Measurements from ENCODE around the gene BBS9. TPM values are rescaled to one million over a fixed set of nuclear protein-coding genes. Genes with fewer than 3 reads are reported as not detected.

Gene BBS9
- total and polyA plus RNA-seq, 2 experiments from 2014 or later = 27.2 to 66.1 TPM

DNA sequence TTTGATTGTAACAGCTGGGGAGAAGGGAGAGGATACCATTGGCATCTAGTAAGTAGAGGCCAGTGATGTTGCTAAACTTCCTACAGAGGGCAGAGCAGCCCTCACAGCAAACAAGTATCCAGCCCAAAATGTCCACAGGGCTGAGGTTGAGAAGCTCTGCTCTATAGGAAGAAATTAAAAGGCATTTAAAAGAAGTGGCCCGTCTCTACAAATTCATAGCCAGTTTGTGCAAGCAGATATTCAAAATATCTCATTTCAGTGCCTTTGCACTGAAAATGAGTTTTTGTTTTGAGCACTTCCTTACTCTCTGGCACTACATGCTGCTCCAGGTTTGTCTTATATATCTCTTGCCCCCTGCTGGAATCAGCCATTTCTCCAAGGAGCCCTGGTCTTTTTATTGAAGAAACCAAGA is 330.0 kb downstream of the BBS9 start:
- H3K9me2 ChIP-seq (ENCODE audit: insufficient read depth) = no peaks in the 10 kb centered on the region
- H3F3A ChIP-seq (replicated peaks; ENCODE audit: low read depth) = no peaks in the 10 kb centered on the region
- no peaks in the 10 kb centered on the region for H3K27me3 ChIP-seq (ENCODE audit: insufficient read depth)
- H3K27ac Mint-ChIP-seq = no peak overlapping the region
- no peaks in the 10 kb centered on the region for H3K9me3 Mint-ChIP-seq
- H3K4me2 ChIP-seq = no peak overlapping the region
- no peaks in the 10 kb centered on the region for H3K27me3 Mint-ChIP-seq (ENCODE audit: insufficient read depth, low read depth, poor library complexity)
- no peak overlapping the region for H3K4me3 ChIP-seq
- H4K20me1 ChIP-seq (replicated peaks; ENCODE audit: insufficient read depth) = no peaks in the 10 kb centered on the region
- peak; percentile 80 for DNase-seq (ENCODE audit: low spot score)
- ATAC-seq = peak; percentile 100
- H3K4me1 ChIP-seq (ENCODE audit: insufficient read depth) = no peaks in the 10 kb centered on the region
- no peaks in the 10 kb centered on the region for H3K36me3 Mint-ChIP-seq (ENCODE audit: low read depth)
- no peak overlapping the region for H3K27ac ChIP-seq (ENCODE audit: low read depth)
- H3K36me3 ChIP-seq (ENCODE audit: insufficient read depth) = no peaks in the 10 kb centered on the region
- H3K79me2 ChIP-seq (replicated peaks; ENCODE audit: insufficient read depth) = no peaks in the 10 kb centered on the region
- H2AFZ ChIP-seq = no peak overlapping the region
- no peak overlapping the region for H3K4me3 Mint-ChIP-seq
- TF ChIP-seq, protein P1, sequence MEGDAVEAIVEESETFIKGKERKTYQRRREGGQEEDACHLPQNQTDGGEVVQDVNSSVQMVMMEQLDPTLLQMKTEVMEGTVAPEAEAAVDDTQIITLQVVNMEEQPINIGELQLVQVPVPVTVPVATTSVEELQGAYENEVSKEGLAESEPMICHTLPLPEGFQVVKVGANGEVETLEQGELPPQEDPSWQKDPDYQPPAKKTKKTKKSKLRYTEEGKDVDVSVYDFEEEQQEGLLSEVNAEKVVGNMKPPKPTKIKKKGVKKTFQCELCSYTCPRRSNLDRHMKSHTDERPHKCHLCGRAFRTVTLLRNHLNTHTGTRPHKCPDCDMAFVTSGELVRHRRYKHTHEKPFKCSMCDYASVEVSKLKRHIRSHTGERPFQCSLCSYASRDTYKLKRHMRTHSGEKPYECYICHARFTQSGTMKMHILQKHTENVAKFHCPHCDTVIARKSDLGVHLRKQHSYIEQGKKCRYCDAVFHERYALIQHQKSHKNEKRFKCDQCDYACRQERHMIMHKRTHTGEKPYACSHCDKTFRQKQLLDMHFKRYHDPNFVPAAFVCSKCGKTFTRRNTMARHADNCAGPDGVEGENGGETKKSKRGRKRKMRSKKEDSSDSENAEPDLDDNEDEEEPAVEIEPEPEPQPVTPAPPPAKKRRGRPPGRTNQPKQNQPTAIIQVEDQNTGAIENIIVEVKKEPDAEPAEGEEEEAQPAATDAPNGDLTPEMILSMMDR (conservative IDR thresholded peaks at IDR 0.05; ENCODE audit: low read depth in 2 of 2) = peak; percentile 77 to 81
- TF ChIP-seq, protein P2, sequence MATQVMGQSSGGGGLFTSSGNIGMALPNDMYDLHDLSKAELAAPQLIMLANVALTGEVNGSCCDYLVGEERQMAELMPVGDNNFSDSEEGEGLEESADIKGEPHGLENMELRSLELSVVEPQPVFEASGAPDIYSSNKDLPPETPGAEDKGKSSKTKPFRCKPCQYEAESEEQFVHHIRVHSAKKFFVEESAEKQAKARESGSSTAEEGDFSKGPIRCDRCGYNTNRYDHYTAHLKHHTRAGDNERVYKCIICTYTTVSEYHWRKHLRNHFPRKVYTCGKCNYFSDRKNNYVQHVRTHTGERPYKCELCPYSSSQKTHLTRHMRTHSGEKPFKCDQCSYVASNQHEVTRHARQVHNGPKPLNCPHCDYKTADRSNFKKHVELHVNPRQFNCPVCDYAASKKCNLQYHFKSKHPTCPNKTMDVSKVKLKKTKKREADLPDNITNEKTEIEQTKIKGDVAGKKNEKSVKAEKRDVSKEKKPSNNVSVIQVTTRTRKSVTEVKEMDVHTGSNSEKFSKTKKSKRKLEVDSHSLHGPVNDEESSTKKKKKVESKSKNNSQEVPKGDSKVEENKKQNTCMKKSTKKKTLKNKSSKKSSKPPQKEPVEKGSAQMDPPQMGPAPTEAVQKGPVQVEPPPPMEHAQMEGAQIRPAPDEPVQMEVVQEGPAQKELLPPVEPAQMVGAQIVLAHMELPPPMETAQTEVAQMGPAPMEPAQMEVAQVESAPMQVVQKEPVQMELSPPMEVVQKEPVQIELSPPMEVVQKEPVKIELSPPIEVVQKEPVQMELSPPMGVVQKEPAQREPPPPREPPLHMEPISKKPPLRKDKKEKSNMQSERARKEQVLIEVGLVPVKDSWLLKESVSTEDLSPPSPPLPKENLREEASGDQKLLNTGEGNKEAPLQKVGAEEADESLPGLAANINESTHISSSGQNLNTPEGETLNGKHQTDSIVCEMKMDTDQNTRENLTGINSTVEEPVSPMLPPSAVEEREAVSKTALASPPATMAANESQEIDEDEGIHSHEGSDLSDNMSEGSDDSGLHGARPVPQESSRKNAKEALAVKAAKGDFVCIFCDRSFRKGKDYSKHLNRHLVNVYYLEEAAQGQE (IDR thresholded peaks at IDR 0.05; ENCODE audit: unreplicated experiment) = no peak
- H3K4me1 Mint-ChIP-seq = no peaks in the 10 kb centered on the region

DNA sequence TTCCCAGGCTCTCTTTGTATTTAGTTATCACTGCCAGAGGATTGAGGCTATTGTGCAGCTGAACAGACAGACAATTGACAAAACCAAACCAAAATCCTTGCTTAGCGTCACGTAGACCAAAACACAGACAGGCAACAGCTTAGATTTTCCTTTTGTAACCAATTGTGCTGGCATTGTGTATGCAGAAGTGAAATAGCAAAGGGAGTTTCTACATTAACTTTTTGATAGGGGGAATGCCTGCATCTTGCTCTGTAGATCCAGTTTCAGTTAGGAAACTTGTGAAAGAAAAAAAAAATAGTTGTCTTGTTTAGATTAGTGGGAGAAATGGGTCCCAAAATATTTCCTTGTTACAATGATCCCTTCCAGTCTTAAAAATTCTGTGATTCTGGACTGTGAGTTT is 333.8 kb downstream of the BBS9 start:
- no peaks in the 10 kb centered on the region; the same call in 1 of the 2 replicates for H3K9me2 ChIP-seq (ENCODE audit: insufficient read depth)
- no peaks in the 10 kb centered on the region for H3K4me1 ChIP-seq (ENCODE audit: insufficient read depth)
- H3K4me1 Mint-ChIP-seq = no peaks in the 10 kb centered on the region
- H3K36me3 Mint-ChIP-seq (ENCODE audit: low read depth) = no peaks in the 10 kb centered on the region
- no peak overlapping the region for H3K4me2 ChIP-seq
- ATAC-seq = no peak
- H3K4me3 Mint-ChIP-seq = no peak overlapping the region
- 0 out of 2 replicates have a peak, but pooled peaks cover 4% of the 10 kb centered on the region for H4K20me1 ChIP-seq (replicated peaks; ENCODE audit: insufficient read depth)
- no peak overlapping the region for H2AFZ ChIP-seq
- H3K9me3 Mint-ChIP-seq = no peaks in the 10 kb centered on the region
- peak overlapping the region; percentile 66; the same call in 1 of the 2 replicates for H3K27ac Mint-ChIP-seq
- DNase-seq (ENCODE audit: low spot score) = no peak
- H3K36me3 ChIP-seq (ENCODE audit: insufficient read depth) = no peaks in the 10 kb centered on the region
- H3K27ac ChIP-seq (ENCODE audit: low read depth) = no peak overlapping the region
- no peaks in the 10 kb centered on the region for H3F3A ChIP-seq (replicated peaks; ENCODE audit: low read depth)
- H3K27me3 Mint-ChIP-seq (ENCODE audit: insufficient read depth, low read depth, poor library complexity) = no peaks in the 10 kb centered on the region
- no peaks in the 10 kb centered on the region for H3K27me3 ChIP-seq (ENCODE audit: insufficient read depth)
- no peak overlapping the region for H3K4me3 ChIP-seq
- no peaks in the 10 kb centered on the region for H3K79me2 ChIP-seq (replicated peaks; ENCODE audit: insufficient read depth)
- TF ChIP-seq, protein P3, sequence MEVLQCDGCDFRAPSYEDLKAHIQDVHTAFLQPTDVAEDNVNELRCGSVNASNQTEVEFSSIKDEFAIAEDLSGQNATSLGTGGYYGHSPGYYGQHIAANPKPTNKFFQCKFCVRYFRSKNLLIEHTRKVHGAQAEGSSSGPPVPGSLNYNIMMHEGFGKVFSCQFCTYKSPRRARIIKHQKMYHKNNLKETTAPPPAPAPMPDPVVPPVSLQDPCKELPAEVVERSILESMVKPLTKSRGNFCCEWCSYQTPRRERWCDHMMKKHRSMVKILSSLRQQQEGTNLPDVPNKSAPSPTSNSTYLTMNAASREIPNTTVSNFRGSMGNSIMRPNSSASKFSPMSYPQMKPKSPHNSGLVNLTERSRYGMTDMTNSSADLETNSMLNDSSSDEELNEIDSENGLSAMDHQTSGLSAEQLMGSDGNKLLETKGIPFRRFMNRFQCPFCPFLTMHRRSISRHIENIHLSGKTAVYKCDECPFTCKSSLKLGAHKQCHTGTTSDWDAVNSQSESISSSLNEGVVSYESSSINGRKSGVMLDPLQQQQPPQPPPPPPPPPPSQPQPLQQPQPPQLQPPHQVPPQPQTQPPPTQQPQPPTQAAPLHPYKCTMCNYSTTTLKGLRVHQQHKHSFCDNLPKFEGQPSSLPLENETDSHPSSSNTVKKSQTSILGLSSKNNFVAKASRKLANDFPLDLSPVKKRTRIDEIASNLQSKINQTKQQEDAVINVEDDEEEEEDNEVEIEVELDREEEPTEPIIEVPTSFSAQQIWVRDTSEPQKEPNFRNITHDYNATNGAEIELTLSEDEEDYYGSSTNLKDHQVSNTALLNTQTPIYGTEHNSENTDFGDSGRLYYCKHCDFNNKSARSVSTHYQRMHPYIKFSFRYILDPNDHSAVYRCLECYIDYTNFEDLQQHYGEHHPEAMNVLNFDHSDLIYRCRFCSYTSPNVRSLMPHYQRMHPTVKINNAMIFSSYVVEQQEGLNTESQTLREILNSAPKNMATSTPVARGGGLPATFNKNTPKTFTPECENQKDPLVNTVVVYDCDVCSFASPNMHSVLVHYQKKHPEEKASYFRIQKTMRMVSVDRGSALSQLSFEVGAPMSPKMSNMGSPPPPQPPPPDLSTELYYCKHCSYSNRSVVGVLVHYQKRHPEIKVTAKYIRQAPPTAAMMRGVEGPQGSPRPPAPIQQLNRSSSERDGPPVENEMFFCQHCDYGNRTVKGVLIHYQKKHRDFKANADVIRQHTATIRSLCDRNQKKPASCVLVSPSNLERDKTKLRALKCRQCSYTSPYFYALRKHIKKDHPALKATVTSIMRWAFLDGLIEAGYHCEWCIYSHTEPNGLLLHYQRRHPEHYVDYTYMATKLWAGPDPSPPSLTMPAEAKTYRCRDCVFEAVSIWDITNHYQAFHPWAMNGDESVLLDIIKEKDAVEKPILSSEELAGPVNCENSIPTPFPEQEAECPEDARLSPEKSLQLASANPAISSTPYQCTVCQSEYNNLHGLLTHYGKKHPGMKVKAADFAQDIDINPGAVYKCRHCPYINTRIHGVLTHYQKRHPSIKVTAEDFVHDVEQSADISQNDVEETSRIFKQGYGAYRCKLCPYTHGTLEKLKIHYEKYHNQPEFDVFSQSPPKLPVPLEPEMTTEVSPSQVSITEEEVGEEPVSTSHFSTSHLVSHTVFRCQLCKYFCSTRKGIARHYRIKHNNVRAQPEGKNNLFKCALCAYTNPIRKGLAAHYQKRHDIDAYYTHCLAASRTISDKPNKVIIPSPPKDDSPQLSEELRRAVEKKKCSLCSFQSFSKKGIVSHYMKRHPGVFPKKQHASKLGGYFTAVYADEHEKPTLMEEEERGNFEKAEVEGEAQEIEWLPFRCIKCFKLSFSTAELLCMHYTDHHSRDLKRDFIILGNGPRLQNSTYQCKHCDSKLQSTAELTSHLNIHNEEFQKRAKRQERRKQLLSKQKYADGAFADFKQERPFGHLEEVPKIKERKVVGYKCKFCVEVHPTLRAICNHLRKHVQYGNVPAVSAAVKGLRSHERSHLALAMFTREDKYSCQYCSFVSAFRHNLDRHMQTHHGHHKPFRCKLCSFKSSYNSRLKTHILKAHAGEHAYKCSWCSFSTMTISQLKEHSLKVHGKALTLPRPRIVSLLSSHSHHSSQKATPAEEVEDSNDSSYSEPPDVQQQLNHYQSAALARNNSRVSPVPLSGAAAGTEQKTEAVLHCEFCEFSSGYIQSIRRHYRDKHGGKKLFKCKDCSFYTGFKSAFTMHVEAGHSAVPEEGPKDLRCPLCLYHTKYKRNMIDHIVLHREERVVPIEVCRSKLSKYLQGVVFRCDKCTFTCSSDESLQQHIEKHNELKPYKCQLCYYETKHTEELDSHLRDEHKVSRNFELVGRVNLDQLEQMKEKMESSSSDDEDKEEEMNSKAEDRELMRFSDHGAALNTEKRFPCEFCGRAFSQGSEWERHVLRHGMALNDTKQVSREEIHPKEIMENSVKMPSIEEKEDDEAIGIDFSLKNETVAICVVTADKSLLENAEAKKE (CRISPR knock-in tag; IDR thresholded peaks at IDR 0.05) = no peak
- TF ChIP-seq EZH2 (IDR thresholded peaks at IDR 0.05; ENCODE audit: low read depth, unreplicated experiment) = no peak
- no peak for TF ChIP-seq NANOG (IDR thresholded peaks at IDR 0.05; ENCODE audit: borderline replicate concordance)
- TF ChIP-seq ZNF331 (CRISPR knock-in tag; IDR thresholded peaks at IDR 0.05; ENCODE audit: low read depth) = no peak
- no peak for TF ChIP-seq CREB1 (CRISPR knock-in tag; IDR thresholded peaks at IDR 0.05; ENCODE audit: low read depth)
- TF ChIP-seq, protein P1 (conservative IDR thresholded peaks at IDR 0.05; ENCODE audit: low read depth in 2 of 2) = no peak

Measured in GM23338 (cell line).